Upper lobe of right lung (tissue), 1 donor: ENCODE measurements around the gene TMEM220. TPM values are rescaled to one million over a fixed set of nuclear protein-coding genes. Genes with fewer than 3 reads are reported as not detected.

Experiments used
- ATAC-seq: fragments of 200-7000 bp; cut with Tn5 transposase; one replicate; pipeline ENCODE4 v1.9.1; 2020; ENCODE audit warnings: mild to moderate bottlenecking, moderate library complexity
- DNase-seq: peaks from one replicate; pipeline ENCODE4 v3.0.0-alpha.2; 2020
- H3K27ac ChIP-seq: fragments of 200-600 bp; one replicate; pipeline ENCODE4 v1.8.0; 2022
- H3K27me3 ChIP-seq: fragments of 200-600 bp; one replicate; pipeline ENCODE4 v1.8.0; 2022; ENCODE audit warnings: mild to moderate bottlenecking
- H3K36me3 ChIP-seq: fragments of 200-600 bp; one replicate; pipeline ENCODE4 v1.8.0; 2022
- H3K4me1 ChIP-seq: fragments of 200-600 bp; one replicate; pipeline ENCODE4 v1.8.0; 2022
- H3K4me3 ChIP-seq: fragments of 200-600 bp; one replicate; pipeline ENCODE4 v1.8.0; 2022; ENCODE audit warnings: mild to moderate bottlenecking
- H3K9me3 ChIP-seq: fragments of 200-600 bp; one replicate; pipeline ENCODE4 v1.8.0; 2022
- CTCF ChIP-seq: fragments of 200-600 bp; IDR thresholded peaks from one replicate; pipeline ENCODE4 v1.8.0; 2022; ENCODE audit warnings: antibody characterized with exemption
- intact Hi-C: fragments of 100-400 bp; cut with DNase I; formaldehyde crosslinking; loops from one replicate; pipeline ENCODE4 v1.11.0; 2022
- total RNA-seq: library from RNA; stranded (reverse); fragmentation: NEBNext Ultra II Directional; extraction: Animal tissue kit (Norgen Biotek cat#: 25700); gene quantifications from one replicate; pipeline ENCODE4 v1.2.1, GENCODE V29; 2021
- donor health status: DM: no; HTN: yes; CAD: no; lungs with severe emphysema.

TMEM220 gene
- total RNA-seq, 1 donor from 2014 or later, result 10.5 TPM

DNA sequence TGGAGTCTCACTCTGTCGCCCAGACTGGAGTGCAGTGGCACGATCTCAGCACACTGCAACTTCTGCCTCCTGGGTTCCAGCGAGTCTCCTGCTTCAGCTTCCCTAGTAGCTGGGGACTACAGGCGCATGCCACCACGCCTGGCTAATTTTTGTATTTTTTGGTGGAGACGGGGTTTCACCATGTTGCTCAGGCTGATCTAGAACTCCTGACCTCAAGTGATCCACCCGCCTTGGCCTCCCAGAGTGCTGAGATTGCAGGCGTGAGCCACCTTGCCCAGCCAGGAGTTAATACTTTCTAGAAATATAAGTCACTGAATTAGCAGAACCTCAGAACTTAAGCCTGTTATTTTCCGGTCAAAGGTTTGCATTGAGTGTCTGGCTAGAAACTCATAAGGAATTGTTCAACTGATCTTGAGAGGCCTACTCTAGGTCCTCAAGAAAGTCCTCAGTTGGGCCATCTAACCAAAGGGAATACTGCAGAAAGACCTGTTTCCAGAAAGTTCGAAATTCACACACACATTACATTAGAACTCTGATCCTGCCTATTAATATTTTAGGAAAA, 1.4 kb downstream of the TMEM220 start:
- Histone ChIP-seq H3K27ac (peak overlapping the region; percentile 90), H3K9me3 (no peaks in the 10 kb centered on the region), H3K36me3 (peaks cover 11% of the 10 kb centered on the region), H3K27me3 (no peaks in the 10 kb centered on the region), H3K4me3 (no peak overlapping the region), H3K4me1 (no peaks in the 10 kb centered on the region)
- DNase-seq (no peak), ATAC-seq (no peak)
- TF ChIP-seq CTCF, result no peak
- intact Hi-C loops, result no loop called here

DNA sequence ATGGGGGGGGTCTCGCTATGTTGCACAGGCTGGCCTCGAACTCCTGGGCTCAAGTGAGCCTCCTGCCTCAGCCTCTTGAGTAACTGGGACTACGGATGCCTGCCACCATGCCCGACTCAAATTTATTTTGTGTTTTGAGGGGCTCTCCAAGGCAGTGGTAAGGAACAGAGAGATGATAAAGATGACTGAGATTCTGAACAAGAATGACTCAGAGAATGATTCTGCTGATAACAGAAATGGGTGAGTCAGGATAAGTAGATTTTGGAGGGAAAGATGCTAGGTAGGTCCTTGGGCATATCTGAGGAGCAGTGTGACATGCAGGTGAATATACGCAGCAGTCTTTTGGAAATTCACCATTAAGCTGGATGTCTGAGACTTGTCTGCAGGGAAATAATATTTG, 2.6 kb downstream of the TMEM220 start:
- Histone ChIP-seq H3K4me3 (no peak overlapping the region), H3K9me3 (no peaks in the 10 kb centered on the region), H3K27ac (no peak overlapping the region), H3K4me1 (no peaks in the 10 kb centered on the region), H3K36me3 (peaks cover 17% of the 10 kb centered on the region), H3K27me3 (no peaks in the 10 kb centered on the region)
- ATAC-seq (no peak), DNase-seq (no peak)
- no peak for TF ChIP-seq CTCF
- intact Hi-C loops, result no loop called here

DNA sequence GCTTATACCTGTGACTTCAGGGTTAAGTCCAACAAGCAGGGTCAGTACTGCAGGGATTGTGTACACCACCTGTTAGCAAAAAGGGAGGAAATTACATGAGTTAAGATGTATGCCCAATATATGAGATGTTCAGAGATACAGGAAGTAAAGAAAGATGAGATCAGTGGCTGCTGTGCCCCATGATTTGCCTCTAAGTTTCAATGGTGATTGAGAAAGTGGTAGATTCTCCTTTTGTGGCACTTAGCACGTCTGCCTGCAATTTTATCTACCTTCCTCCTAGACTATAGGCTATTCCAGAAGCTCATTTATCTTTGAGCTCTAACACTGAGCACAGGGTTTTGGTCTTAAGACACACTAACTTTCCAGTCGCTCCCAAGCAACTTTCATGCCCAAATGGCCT, 3.6 kb downstream of the TMEM220 start:
- TF ChIP-seq CTCF, result no peak
- intact Hi-C loops, result no loop called here
- H3K27ac ChIP-seq, result no peak overlapping the region
- no peak for DNase-seq
- H3K4me3 ChIP-seq, result no peak overlapping the region
- H3K9me3 ChIP-seq, result no peaks in the 10 kb centered on the region
- ATAC-seq, result no peak
- H3K4me1 ChIP-seq, result no peaks in the 10 kb centered on the region
- peaks cover 17% of the 10 kb centered on the region for H3K36me3 ChIP-seq
- no peaks in the 10 kb centered on the region for H3K27me3 ChIP-seq

GRCh38 chr17:10725262-10725661, 4.6 kb downstream of the TMEM220 start:
- Histone ChIP-seq H3K27me3 (no peaks in the 10 kb centered on the region), H3K4me1 (no peaks in the 10 kb centered on the region), H3K4me3 (no peak overlapping the region), H3K9me3 (no peaks in the 10 kb centered on the region), H3K36me3 (peaks cover 17% of the 10 kb centered on the region), H3K27ac (no peak overlapping the region)
- ATAC-seq (no peak), DNase-seq (no peak)
- intact Hi-C loops, result no loop called here
- TF ChIP-seq CTCF, result no peak

- H3K4me1 ChIP-seq, result no peaks in the 10 kb centered on the region
- H3K27ac ChIP-seq, result no peak overlapping the region
- DNase-seq, result no peak
- no peak for ATAC-seq
- no peak for TF ChIP-seq CTCF
- H3K4me3 ChIP-seq, result no peak overlapping the region
- H3K9me3 ChIP-seq, result no peaks in the 10 kb centered on the region
- H3K27me3 ChIP-seq, result no peaks in the 10 kb centered on the region
- peaks cover 17% of the 10 kb centered on the region for H3K36me3 ChIP-seq
- intact Hi-C loops, result no loop called here
Observed at GRCh38 chr17:10724546-10725195, 5.2 kb downstream of the TMEM220 start.
